Parathyroid adenoma (tissue), 2 donors: ENCODE results near the gene UPF1.
"Not testable (repeated sequence)": the region's sequence is repeated elsewhere in the genome, so short reads cannot be mapped to it uniquely, and the experiment has no call there.

ENCODE experiments used
- H2AFZ ChIP-seq: fragments of 300-600 bp; sonication (generic); one replicate; pipeline ENCODE4 v1.7.0; 2017; ENCODE audit warnings: antibody characterized with exemption, mild to moderate bottlenecking
- H3K27ac ChIP-seq: fragments of 300-600 bp; sonication (generic); one replicate; pipeline ENCODE4 v1.7.0; 2017
- H3K27me3 ChIP-seq: fragments of 300-600 bp; sonication (generic); one replicate; pipeline ENCODE4 v1.7.0; 2017; ENCODE audit warnings: low read length; ENCODE audit not compliant: control insufficient read depth, insufficient read depth
- H3K36me3 ChIP-seq: fragments of 300-600 bp; sonication (generic); one replicate; pipeline ENCODE4 v1.7.0; 2017; ENCODE audit warnings: low read length; ENCODE audit not compliant: control insufficient read depth, insufficient read depth
- H3K4me1 ChIP-seq: fragments of 300-600 bp; sonication (generic); one replicate; pipeline ENCODE4 v1.7.0; 2017; ENCODE audit warnings: control low read depth
- H3K4me2 ChIP-seq: fragments of 300-600 bp; sonication (generic); one replicate; pipeline ENCODE4 v1.7.0; 2017; ENCODE audit warnings: low read length
- H3K4me3 ChIP-seq: fragments of 300-600 bp; sonication (generic); one replicate; pipeline ENCODE4 v1.7.0; 2017; ENCODE audit warnings: low read depth, low read length
- H3K79me2 ChIP-seq: fragments of 300-600 bp; sonication (generic); one replicate; pipeline ENCODE4 v1.7.0; 2017; ENCODE audit warnings: control low read depth
- H3K9ac ChIP-seq: fragments of 300-600 bp; sonication (generic); one replicate; pipeline ENCODE4 v1.7.0; 2017; ENCODE audit warnings: mild to moderate bottlenecking
- H3K9me3 ChIP-seq: fragments of 300-600 bp; sonication (generic); one replicate; pipeline ENCODE4 v1.7.0; 2017; ENCODE audit warnings: low read length; ENCODE audit not compliant: control insufficient read depth
- CTCF ChIP-seq: fragments of 300-600 bp; sonication (generic); IDR thresholded peaks from one replicate; pipeline ENCODE4 v1.7.0; 2017; ENCODE audit warnings: antibody characterized with exemption, mild to moderate bottlenecking
- donor health status: primary hyperparathyroidism.

Gene UPF1

GRCh38 chr19:18814063-18814462 is 17.7 kb upstream of the UPF1 start:
- H3K4me1 ChIP-seq, result no peaks in the 10 kb centered on the region
- no peak overlapping the region for H3K4me2 ChIP-seq
- no peak overlapping the region for H3K9ac ChIP-seq
- no peak overlapping the region for H3K4me3 ChIP-seq
- H3K27ac ChIP-seq, result no peak overlapping the region
- H3K36me3 ChIP-seq, result no peaks in the 10 kb centered on the region
- H2AFZ ChIP-seq, result no peak overlapping the region
- H3K79me2 ChIP-seq, result no peaks in the 10 kb centered on the region
- no peak for TF ChIP-seq CTCF
- no peaks in the 10 kb centered on the region for H3K27me3 ChIP-seq
- no peaks in the 10 kb centered on the region for H3K9me3 ChIP-seq

- no peak overlapping the region for H3K4me3 ChIP-seq
- H3K9me3 ChIP-seq, result no peaks in the 10 kb centered on the region
- H3K27me3 ChIP-seq, result no peaks in the 10 kb centered on the region
- TF ChIP-seq CTCF, result no peak
- H3K4me2 ChIP-seq, result no peak overlapping the region
- H3K27ac ChIP-seq, result no peak overlapping the region
- H2AFZ ChIP-seq, result no peak overlapping the region
- no peaks in the 10 kb centered on the region for H3K36me3 ChIP-seq
- no peak overlapping the region for H3K9ac ChIP-seq
- H3K79me2 ChIP-seq, result no peaks in the 10 kb centered on the region
- H3K4me1 ChIP-seq, result no peaks in the 10 kb centered on the region
Measured at GRCh38 chr19:18815673-18816072, 16.1 kb upstream of the UPF1 start.

- not testable (repeated sequence) for H3K79me2 ChIP-seq, H3K27ac ChIP-seq, H3K4me2 ChIP-seq
Measured at GRCh38 chr19:18816645-18817044, 15.1 kb upstream of the UPF1 start.

GRCh38 chr19:18817574-18817973 is 14.2 kb upstream of the UPF1 start:
- Histone ChIP-seq H3K4me3 (no peak overlapping the region), H3K9me3 (no peaks in the 10 kb centered on the region), H3K27ac (no peak overlapping the region), H3K9ac (no peak overlapping the region), H3K4me1 (no peaks in the 10 kb centered on the region), H3K36me3 (no peaks in the 10 kb centered on the region), H3K79me2 (no peaks in the 10 kb centered on the region), H3K4me2 (no peak overlapping the region), H2AFZ (no peak overlapping the region), H3K27me3 (no peaks in the 10 kb centered on the region)
- TF ChIP-seq CTCF, result no peak

More at GRCh38 chr19:18816645-18817044, 15.1 kb upstream of the UPF1 start:
- H3K9me3 ChIP-seq, H2AFZ ChIP-seq, H3K36me3 ChIP-seq, H3K4me1 ChIP-seq, H3K4me3 ChIP-seq, H3K27me3 ChIP-seq, H3K9ac ChIP-seq: not testable (repeated sequence)

GRCh38 chr19:18828786-18829185 is 3.0 kb upstream of the UPF1 start:
- Histone ChIP-seq H3K27me3 (no peaks in the 10 kb centered on the region), H3K36me3 (no peaks in the 10 kb centered on the region), H3K4me1 (peaks cover 3% of the 10 kb centered on the region), H2AFZ (no peak overlapping the region), H3K79me2 (peaks cover 12% of the 10 kb centered on the region), H3K4me3 (no peak overlapping the region), H3K9me3 (no peaks in the 10 kb centered on the region), H3K4me2 (no peak overlapping the region), H3K27ac (no peak overlapping the region), H3K9ac (no peak overlapping the region)
- TF ChIP-seq CTCF, result no peak
